DOHH2 (cell line): ENCODE results near the gene AASDH.
"Not testable (repeated sequence)": the region's sequence is repeated elsewhere in the genome, so short reads cannot be mapped to it uniquely, and the experiment has no call there.

Source experiments
- EZH2phosphoT487 ChIP-seq: fragments of 200-600 bp; sonication (generic); IDR thresholded peaks from 2 replicates; pipeline ENCODE4 v1.6.1; 2017; ENCODE audit warnings: borderline replicate concordance, mild to moderate bottlenecking, antibody characterized with exemption, low read length, moderate library complexity, mixed read lengths
- TF ChIP-seq, protein P1 (sequence below): fragments of 200-600 bp; sonication (generic); IDR thresholded peaks from one replicate; pipeline ENCODE4 v1.5.1; 2014; ENCODE audit warnings: antibody characterized with exemption, mild to moderate bottlenecking, low read depth, low read length; ENCODE audit not compliant: poor library complexity, severe bottlenecking

DNA sequence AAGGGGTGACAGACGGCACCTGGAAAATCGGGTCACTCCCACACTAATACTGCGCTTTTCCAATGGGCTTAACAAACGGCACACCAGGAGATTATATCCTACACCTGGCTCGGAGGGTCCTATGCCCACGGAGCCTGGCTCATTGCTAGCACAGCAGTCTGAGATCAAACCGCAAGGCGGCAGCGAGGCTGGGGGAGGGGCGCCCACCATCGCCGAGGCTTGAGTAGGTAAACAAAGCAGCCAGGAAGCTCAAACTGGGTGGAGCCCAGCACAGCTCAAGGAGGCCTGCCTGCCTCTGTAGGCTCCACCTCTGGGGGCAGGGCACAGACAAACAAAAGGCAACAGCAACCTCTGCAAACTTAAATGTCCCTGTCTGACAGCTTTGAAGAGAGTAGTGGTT, 24.3 kb downstream of the AASDH start:
- TF ChIP-seq, protein P1, sequence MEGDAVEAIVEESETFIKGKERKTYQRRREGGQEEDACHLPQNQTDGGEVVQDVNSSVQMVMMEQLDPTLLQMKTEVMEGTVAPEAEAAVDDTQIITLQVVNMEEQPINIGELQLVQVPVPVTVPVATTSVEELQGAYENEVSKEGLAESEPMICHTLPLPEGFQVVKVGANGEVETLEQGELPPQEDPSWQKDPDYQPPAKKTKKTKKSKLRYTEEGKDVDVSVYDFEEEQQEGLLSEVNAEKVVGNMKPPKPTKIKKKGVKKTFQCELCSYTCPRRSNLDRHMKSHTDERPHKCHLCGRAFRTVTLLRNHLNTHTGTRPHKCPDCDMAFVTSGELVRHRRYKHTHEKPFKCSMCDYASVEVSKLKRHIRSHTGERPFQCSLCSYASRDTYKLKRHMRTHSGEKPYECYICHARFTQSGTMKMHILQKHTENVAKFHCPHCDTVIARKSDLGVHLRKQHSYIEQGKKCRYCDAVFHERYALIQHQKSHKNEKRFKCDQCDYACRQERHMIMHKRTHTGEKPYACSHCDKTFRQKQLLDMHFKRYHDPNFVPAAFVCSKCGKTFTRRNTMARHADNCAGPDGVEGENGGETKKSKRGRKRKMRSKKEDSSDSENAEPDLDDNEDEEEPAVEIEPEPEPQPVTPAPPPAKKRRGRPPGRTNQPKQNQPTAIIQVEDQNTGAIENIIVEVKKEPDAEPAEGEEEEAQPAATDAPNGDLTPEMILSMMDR, result not testable (repeated sequence)
- not testable (repeated sequence) for TF ChIP-seq EZH2phosphoT487
